Endothelial cell of umbilical vein (primary cell): ENCODE data around the gene RADIL.

Experiments
- EZH2 ChIP-seq: IDR thresholded peaks from 2 replicates; pipeline ENCODE4 v1.6.1; 2012; ENCODE audit warnings: borderline replicate concordance, low read depth, mild to moderate bottlenecking, moderate library complexity, low read length, inconsistent platforms; ENCODE audit not compliant: severe bottlenecking
- JUN ChIP-seq: IDR thresholded peaks from 2 replicates; pipeline ENCODE4 v1.6.1; 2011; ENCODE audit warnings: borderline replicate concordance, low read depth; ENCODE audit not compliant: insufficient read length, insufficient read depth
- POLR2A ChIP-seq: IDR thresholded peaks from 2 replicates; pipeline ENCODE4 v1.6.1; 2012; ENCODE audit warnings: low read depth, mild to moderate bottlenecking, control low read depth, low read length
- POLR2AphosphoS5 ChIP-seq: IDR thresholded peaks from 2 replicates; pipeline ENCODE4 v1.6.1; 2012; ENCODE audit warnings: low read depth, mild to moderate bottlenecking, control low read depth, low read length, moderate library complexity; ENCODE audit not compliant: insufficient read depth
- TF ChIP-seq, protein P1 (sequence below), 2 donors: IDR thresholded peaks; 1 replicate in 1 of 2; 2 replicates in 1 of 2; pipeline ENCODE4 v1.5.1; 2011; ENCODE audit warnings: low read length in 2 of 2, mild to moderate bottlenecking in 2 of 2, moderate library complexity in 2 of 2, control low read depth in 1 of 2, inconsistent platforms in 1 of 2, low read depth in 1 of 2; ENCODE audit not compliant: insufficient read depth in 1 of 2; ENCODE audit errors: extremely low read depth in 1 of 2
- TF ChIP-seq, protein P2 (sequence below): IDR thresholded peaks from 2 replicates; pipeline ENCODE4 v1.6.1; 2011; ENCODE audit not compliant: insufficient read depth, insufficient read length

DNA sequence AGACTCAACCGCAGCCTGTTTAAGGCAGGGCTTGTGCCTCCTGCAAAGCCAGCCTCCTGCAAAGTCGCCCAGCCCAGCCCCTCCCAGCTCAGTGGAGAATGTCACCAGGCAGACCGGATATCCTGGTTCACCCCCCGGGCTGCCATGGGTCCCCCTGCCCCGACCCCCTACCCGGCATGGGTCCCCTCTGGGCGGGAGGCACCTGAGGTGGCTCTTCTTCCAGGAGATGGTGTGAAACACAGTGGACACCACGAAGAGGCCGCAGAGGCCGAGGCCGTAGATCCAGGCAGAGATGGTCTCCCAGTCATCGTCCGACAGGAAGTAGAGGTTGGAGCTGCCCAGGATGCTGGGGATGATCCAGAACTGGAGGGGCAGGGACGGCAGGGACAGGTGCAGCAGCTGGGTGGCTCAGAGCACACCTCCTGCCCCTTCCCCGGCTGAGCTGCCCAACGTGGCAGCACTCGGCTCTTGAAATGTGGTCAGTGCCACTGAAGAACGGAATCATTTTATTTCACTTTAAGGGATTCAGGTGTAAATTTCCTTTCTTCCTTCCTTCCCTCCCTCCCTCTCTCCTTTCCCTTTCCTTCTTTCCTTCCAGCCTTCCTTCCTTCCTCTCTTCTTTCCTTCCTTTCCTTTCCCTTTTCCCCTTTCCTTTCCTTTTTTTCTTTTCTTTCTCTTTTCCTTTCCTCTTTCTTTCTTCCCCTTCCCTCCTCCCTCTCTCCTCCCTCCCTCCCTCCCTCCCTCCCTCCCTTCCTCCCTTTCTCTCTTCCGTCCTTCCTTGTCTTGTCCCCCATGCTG is 36.7 kb upstream of the RADIL start:
- TF ChIP-seq, protein P1, sequence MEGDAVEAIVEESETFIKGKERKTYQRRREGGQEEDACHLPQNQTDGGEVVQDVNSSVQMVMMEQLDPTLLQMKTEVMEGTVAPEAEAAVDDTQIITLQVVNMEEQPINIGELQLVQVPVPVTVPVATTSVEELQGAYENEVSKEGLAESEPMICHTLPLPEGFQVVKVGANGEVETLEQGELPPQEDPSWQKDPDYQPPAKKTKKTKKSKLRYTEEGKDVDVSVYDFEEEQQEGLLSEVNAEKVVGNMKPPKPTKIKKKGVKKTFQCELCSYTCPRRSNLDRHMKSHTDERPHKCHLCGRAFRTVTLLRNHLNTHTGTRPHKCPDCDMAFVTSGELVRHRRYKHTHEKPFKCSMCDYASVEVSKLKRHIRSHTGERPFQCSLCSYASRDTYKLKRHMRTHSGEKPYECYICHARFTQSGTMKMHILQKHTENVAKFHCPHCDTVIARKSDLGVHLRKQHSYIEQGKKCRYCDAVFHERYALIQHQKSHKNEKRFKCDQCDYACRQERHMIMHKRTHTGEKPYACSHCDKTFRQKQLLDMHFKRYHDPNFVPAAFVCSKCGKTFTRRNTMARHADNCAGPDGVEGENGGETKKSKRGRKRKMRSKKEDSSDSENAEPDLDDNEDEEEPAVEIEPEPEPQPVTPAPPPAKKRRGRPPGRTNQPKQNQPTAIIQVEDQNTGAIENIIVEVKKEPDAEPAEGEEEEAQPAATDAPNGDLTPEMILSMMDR (IDR thresholded peaks at IDR 0.05; ENCODE audit: extremely low read depth in 1 of 2, insufficient read depth in 1 of 2, low read depth in 1 of 2, low read length in 2 of 2): no peak
- no peak for TF ChIP-seq JUN
- TF ChIP-seq POLR2A: no peak
- no peak for TF ChIP-seq POLR2AphosphoS5
- TF ChIP-seq EZH2: no peak
- TF ChIP-seq, protein P2, sequence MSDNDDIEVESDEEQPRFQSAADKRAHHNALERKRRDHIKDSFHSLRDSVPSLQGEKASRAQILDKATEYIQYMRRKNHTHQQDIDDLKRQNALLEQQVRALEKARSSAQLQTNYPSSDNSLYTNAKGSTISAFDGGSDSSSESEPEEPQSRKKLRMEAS: no peak
